IMR-90 (cell line): Measurements from ENCODE around the gene SLC6A9.
A peak's percentile ranks its signal among the peaks of the same experiment; 100 is the strongest.

Experiments used
- BHLHE40 ChIP-seq: fragments of 150-350 bp; IDR thresholded peaks from 2 replicates; pipeline ENCODE4 v1.6.1; 2016; ENCODE audit warnings: mild to moderate bottlenecking, low read depth, low read length
- CEBPB ChIP-seq: IDR thresholded peaks from 2 replicates; pipeline ENCODE4 v1.6.1; 2012; ENCODE audit warnings: low read depth, low read length, improper control_type of control experiment
- MAFK ChIP-seq: IDR thresholded peaks from 2 replicates; pipeline ENCODE4 v1.6.1; 2012; ENCODE audit warnings: low read depth, low read length, improper control_type of control experiment
- POLR2A ChIP-seq: IDR thresholded peaks from 2 replicates; pipeline ENCODE4 v1.6.1; 2012; ENCODE audit warnings: mild to moderate bottlenecking, low read depth, low read length
- RAD21 ChIP-seq: IDR thresholded peaks from 2 replicates; pipeline ENCODE4 v1.6.1; 2012; ENCODE audit warnings: low read length, improper control_type of control experiment
- RFX5 ChIP-seq: IDR thresholded peaks from 2 replicates; pipeline ENCODE4 v1.8.0; 2012; ENCODE audit warnings: low read depth, mild to moderate bottlenecking, low read length, moderate library complexity
- TF ChIP-seq, protein P1 (sequence below): conservative IDR thresholded peaks from 2 replicates; pipeline ENCODE4 v1.5.1; 2012; ENCODE audit warnings: mild to moderate bottlenecking, low read depth, low read length, improper control_type of control experiment
- TF ChIP-seq, protein P2 (sequence below): fragments of 150-350 bp; IDR thresholded peaks from 2 replicates; pipeline ENCODE4 v1.6.1; 2017; ENCODE audit warnings: mild to moderate bottlenecking, antibody characterized with exemption, low read length, low read depth

DNA sequence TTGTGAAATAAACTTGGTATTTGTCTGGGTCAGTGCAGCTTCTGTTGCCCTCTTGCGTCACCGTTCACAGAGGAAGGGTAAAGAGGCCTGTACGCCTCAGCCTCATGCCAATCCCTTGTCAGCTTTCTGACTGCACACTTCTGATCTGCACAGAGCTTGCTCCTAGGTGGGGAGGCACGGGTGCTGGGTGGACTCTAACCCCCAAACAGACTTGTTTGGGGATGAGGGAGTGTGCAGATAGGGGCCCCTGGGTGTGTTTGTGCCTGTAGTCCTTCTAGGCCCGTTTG, 53.1 kb downstream of the SLC6A9 start:
- TF ChIP-seq, protein P1, sequence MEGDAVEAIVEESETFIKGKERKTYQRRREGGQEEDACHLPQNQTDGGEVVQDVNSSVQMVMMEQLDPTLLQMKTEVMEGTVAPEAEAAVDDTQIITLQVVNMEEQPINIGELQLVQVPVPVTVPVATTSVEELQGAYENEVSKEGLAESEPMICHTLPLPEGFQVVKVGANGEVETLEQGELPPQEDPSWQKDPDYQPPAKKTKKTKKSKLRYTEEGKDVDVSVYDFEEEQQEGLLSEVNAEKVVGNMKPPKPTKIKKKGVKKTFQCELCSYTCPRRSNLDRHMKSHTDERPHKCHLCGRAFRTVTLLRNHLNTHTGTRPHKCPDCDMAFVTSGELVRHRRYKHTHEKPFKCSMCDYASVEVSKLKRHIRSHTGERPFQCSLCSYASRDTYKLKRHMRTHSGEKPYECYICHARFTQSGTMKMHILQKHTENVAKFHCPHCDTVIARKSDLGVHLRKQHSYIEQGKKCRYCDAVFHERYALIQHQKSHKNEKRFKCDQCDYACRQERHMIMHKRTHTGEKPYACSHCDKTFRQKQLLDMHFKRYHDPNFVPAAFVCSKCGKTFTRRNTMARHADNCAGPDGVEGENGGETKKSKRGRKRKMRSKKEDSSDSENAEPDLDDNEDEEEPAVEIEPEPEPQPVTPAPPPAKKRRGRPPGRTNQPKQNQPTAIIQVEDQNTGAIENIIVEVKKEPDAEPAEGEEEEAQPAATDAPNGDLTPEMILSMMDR: no peak
- TF ChIP-seq RAD21 (no peak), POLR2A (0 out of 2 replicates have a peak, but pooled peaks have one; percentile 4), MAFK (no peak), RFX5 (no peak), CEBPB (peak; percentile 60), BHLHE40 (no peak)
- TF ChIP-seq, protein P2, sequence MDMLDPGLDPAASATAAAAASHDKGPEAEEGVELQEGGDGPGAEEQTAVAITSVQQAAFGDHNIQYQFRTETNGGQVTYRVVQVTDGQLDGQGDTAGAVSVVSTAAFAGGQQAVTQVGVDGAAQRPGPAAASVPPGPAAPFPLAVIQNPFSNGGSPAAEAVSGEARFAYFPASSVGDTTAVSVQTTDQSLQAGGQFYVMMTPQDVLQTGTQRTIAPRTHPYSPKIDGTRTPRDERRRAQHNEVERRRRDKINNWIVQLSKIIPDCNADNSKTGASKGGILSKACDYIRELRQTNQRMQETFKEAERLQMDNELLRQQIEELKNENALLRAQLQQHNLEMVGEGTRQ: no peak
